ENCODE data around the gene VPS35L. TPM values are rescaled to one million over a fixed set of nuclear protein-coding genes. Genes with fewer than 3 reads are reported as not detected.
A peak's percentile ranks its signal among the peaks of the same experiment; 100 is the strongest.

Gene VPS35L
- total RNA-seq, 1 experiment from 2014 or later, result 51.1 TPM

- ChIA-PET POLR2A (ENCODE audit: low non-redundant PET) (no interaction called here), CTCF (interaction anchor here (0.7 kb wide), 1 partner anchor 9 kb away, joined by 3 read pairs; no protein-coding TSS in a partner anchor)
- no peak overlapping the region for H3K4me3 ChIP-seq (ENCODE audit: low read depth, low read length, poor library complexity, severe bottlenecking)
- H3K27me3 ChIP-seq (replicated peaks; ENCODE audit: insufficient read depth, low read depth, low read length, poor library complexity), result no peaks in the 10 kb centered on the region
- no peaks in the 10 kb centered on the region for H3K36me3 ChIP-seq (ENCODE audit: insufficient read depth, low read length, poor library complexity, severe bottlenecking)
- DNase-seq (ENCODE audit: low spot score), result no peak
- H3K27ac ChIP-seq (ENCODE audit: low read depth, low read length, poor library complexity, severe bottlenecking), result no peak overlapping the region
- H3K4me1 ChIP-seq (ENCODE audit: insufficient read depth, low read length, poor library complexity, severe bottlenecking), result peaks cover 6% of the 10 kb centered on the region
- BruUV-seq (replicated peaks), result no TSS peak
- TF ChIP-seq EZH2 (IDR thresholded peaks at IDR 0.05; ENCODE audit: borderline replicate concordance, low read depth, low read length, poor library complexity, severe bottlenecking) (no peak), CTCF (conservative IDR thresholded peaks at IDR 0.05; ENCODE audit: low read depth, low read length) (no peak)
- intact Hi-C loops (cut with micrococcal nuclease; ENCODE audit: unreplicated experiment), result no loop called here
- H3K9me3 ChIP-seq (ENCODE audit: low read depth, low read length, poor library complexity, severe bottlenecking), result no peaks in the 10 kb centered on the region
Observed at GRCh38 chr16:19722269-19722952, 166.9 kb downstream of the VPS35L start.

DNA sequence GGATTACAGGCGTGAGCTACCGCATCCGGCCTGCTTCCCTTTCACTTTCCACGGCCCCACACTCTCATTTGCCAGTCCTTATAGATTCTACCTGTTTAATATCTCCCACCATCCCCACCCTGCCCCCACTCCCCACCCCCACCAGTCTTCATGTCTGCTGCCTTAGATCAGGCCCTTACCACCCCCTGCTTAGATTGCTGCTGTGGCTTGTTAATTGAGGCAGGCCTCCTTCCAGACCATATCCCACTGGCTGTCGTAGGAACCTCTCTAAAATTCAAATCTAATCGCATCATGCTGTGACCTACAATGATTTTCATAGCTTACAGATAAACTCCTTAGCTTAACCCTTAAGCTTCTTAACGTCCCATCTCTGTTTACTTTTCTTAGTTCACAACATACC is 167.5 kb downstream of the VPS35L start:
- Histone ChIP-seq H3K27me3 (replicated peaks; ENCODE audit: insufficient read depth, low read depth, low read length, poor library complexity) (no peaks in the 10 kb centered on the region), H3K27ac (ENCODE audit: low read depth, low read length, poor library complexity, severe bottlenecking) (no peak overlapping the region), H3K9me3 (ENCODE audit: low read depth, low read length, poor library complexity, severe bottlenecking) (no peaks in the 10 kb centered on the region), H3K36me3 (ENCODE audit: insufficient read depth, low read length, poor library complexity, severe bottlenecking) (no peaks in the 10 kb centered on the region), H3K4me1 (ENCODE audit: insufficient read depth, low read length, poor library complexity, severe bottlenecking) (peaks cover 6% of the 10 kb centered on the region), H3K4me3 (ENCODE audit: low read depth, low read length, poor library complexity, severe bottlenecking) (no peak overlapping the region)
- ChIA-PET POLR2A (ENCODE audit: low non-redundant PET) (no interaction called here), CTCF (no interaction called here)
- no peak for TF ChIP-seq EZH2 (IDR thresholded peaks at IDR 0.05; ENCODE audit: borderline replicate concordance, low read depth, low read length, poor library complexity, severe bottlenecking)
- TF ChIP-seq CTCF (conservative IDR thresholded peaks at IDR 0.05; ENCODE audit: low read depth, low read length), result no peak
- no TSS peak for BruUV-seq (replicated peaks)
- DNase-seq (ENCODE audit: low spot score), result peak; percentile 23
- intact Hi-C loops (cut with micrococcal nuclease; ENCODE audit: unreplicated experiment), result no loop called here

DNA sequence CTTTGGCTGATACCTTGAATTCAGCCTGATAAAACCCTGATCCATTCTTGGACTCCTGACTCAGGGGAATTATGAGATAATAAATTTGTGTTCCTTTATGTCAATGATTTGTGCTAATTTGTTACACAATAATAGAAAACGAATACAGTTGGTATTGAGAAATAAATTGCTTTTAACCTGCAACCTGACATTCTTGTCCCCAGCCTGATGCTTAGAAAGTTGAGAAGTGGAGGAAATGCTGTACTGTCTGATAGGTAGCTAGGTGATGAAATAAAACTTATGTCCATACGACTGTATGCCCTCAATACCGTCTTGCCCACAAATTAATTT is 173.1 kb downstream of the VPS35L start:
- ChIA-PET CTCF (no interaction called here), POLR2A (ENCODE audit: low non-redundant PET) (no interaction called here)
- DNase-seq (ENCODE audit: low spot score), result no peak
- H3K27ac ChIP-seq (ENCODE audit: low read depth, low read length, poor library complexity, severe bottlenecking), result no peak overlapping the region
- no peaks in the 10 kb centered on the region for H3K9me3 ChIP-seq (ENCODE audit: low read depth, low read length, poor library complexity, severe bottlenecking)
- no peaks in the 10 kb centered on the region for H3K36me3 ChIP-seq (ENCODE audit: insufficient read depth, low read length, poor library complexity, severe bottlenecking)
- no peak overlapping the region for H3K4me3 ChIP-seq (ENCODE audit: low read depth, low read length, poor library complexity, severe bottlenecking)
- no peaks in the 10 kb centered on the region for H3K4me1 ChIP-seq (ENCODE audit: insufficient read depth, low read length, poor library complexity, severe bottlenecking)
- no peak for TF ChIP-seq CTCF (conservative IDR thresholded peaks at IDR 0.05; ENCODE audit: low read depth, low read length)
- BruUV-seq (replicated peaks), result no TSS peak
- H3K27me3 ChIP-seq (replicated peaks; ENCODE audit: insufficient read depth, low read depth, low read length, poor library complexity), result no peaks in the 10 kb centered on the region
- intact Hi-C loops (cut with micrococcal nuclease; ENCODE audit: unreplicated experiment), result no loop called here

All from A673 (cell line).